GM21717 (cell line): ENCODE measurements around the gene TRPT1.

Experiments used
- ATAC-seq: cut with Tn5 transposase; IDR thresholded peaks from one replicate; pipeline ENCODE4 v1.9.1; 2021; ENCODE audit warnings: mild to moderate bottlenecking, moderate library complexity; ENCODE audit not compliant: unreplicated experiment

The TRPT1 gene

GRCh38 chr11:64231546-64231945 lies 5.6 kb upstream of the TRPT1 start:
- ATAC-seq = no peak

- ATAC-seq = no peak
Observed at GRCh38 chr11:64230985-64231365, 5.0 kb upstream of the TRPT1 start.

- ATAC-seq = peak; percentile 28
Observed at GRCh38 chr11:64230171-64230984, 4.4 kb upstream of the TRPT1 start, which contains the start of gene DNAJC4. Gene DNAJC4, plus strand, starts transcription at chr11:64230548. Its CDS starts 307 bp downstream, at chr11:64230855.

- no peak for ATAC-seq
Observed at GRCh38 chr11:64229744-64230170, 3.8 kb upstream of the TRPT1 start.

GRCh38 chr11:64229090-64229743 lies 3.2 kb upstream of the TRPT1 start:
- ATAC-seq = no peak

GRCh38 chr11:64227405-64227956 lies 1.5 kb upstream of the TRPT1 start:
- no peak for ATAC-seq

- no peak for ATAC-seq
Observed at GRCh38 chr11:64226507-64227051, 593 bp upstream of the TRPT1 start.

- ATAC-seq = no peak
Observed at GRCh38 chr11:64224891-64225607, 937 bp downstream of the TRPT1 start.

- no peak for ATAC-seq
Observed at GRCh38 chr11:64224151-64224890, 1.7 kb downstream of the TRPT1 start.

- ATAC-seq = no peak
Observed at GRCh38 chr11:64223001-64223651, 2.9 kb downstream of the TRPT1 start.

- ATAC-seq = no peak
Observed at GRCh38 chr11:64222651-64223000, 3.4 kb downstream of the TRPT1 start.

- ATAC-seq = no peak
Observed at GRCh38 chr11:64220798-64221197, 5.2 kb downstream of the TRPT1 start.

- no peak for ATAC-seq
Observed at GRCh38 chr11:64220271-64220670, 5.7 kb downstream of the TRPT1 start.

GRCh38 chr11:64219755-64220154 lies 6.2 kb downstream of the TRPT1 start:
- no peak for ATAC-seq

GRCh38 chr11:64219354-64219684 lies 6.7 kb downstream of the TRPT1 start:
- no peak for ATAC-seq

- ATAC-seq = no peak
Observed at GRCh38 chr11:64218628-64219353, 7.2 kb downstream of the TRPT1 start.

GRCh38 chr11:64216879-64217278 lies 9.1 kb downstream of the TRPT1 start:
- no peak for ATAC-seq

- ATAC-seq = no peak
Observed at GRCh38 chr11:64211181-64211872, 14.7 kb downstream of the TRPT1 start.
